Heart left ventricle (tissue), 16 donors: ENCODE results near the gene STEAP3. TPM values are rescaled to one million over a fixed set of nuclear protein-coding genes. Genes with fewer than 3 reads are reported as not detected.

Source experiments
- ATAC-seq, 4 donors: fragments of 200-7000 bp; cut with Tn5 transposase; one replicate each; pipeline ENCODE4 v1.9.1; 2020 to 2022; ENCODE audit warnings: moderate library complexity in 4 of 4, mild to moderate bottlenecking in 3 of 4, moderate number of reproducible peaks in 1 of 4
- DNase-seq, 5 donors: peaks; one replicate each; pipeline ENCODE4 v3.0.0-alpha.2; 2020
- H3K27ac ChIP-seq, 12 donors: fragments of 200-600 bp; sonication (generic) in 4 of 12; one replicate each; pipeline versions ENCODE4 v1.5.0 to v1.8.0; 2016 to 2022; ENCODE audit warnings: mild to moderate bottlenecking in 2 of 12
- H3K27me3 ChIP-seq, 9 donors: fragments of 200-600 bp; sonication (generic) in 2 of 9; one replicate each; pipeline versions ENCODE4 v1.5.1 to v1.8.0; 2016 to 2022; ENCODE audit warnings: mild to moderate bottlenecking in 3 of 9
- H3K36me3 ChIP-seq, 9 donors: fragments of 200-600 bp; sonication (generic) in 2 of 9; one replicate each; pipeline versions ENCODE4 v1.5.0 to v1.8.0; 2018 to 2022; ENCODE audit warnings: mild to moderate bottlenecking in 2 of 9
- H3K4me1 ChIP-seq, 12 donors: fragments of 200-600 bp; sonication (generic) in 4 of 12; one replicate each; pipeline versions ENCODE4 v1.5.0 to v1.8.0; 2016 to 2022; ENCODE audit warnings: mild to moderate bottlenecking in 3 of 12
- H3K4me3 ChIP-seq, 12 donors: fragments of 200-600 bp; sonication (generic) in 4 of 12; one replicate each; pipeline versions ENCODE4 v1.5.0 to v1.8.0; 2017 to 2022; ENCODE audit warnings: mild to moderate bottlenecking in 9 of 12, moderate library complexity in 4 of 12
- H3K9me3 ChIP-seq, 12 donors: fragments of 200-600 bp; sonication (generic) in 4 of 12; one replicate each; pipeline versions ENCODE4 v1.5.0 to v1.8.0; 2016 to 2022; ENCODE audit warnings: mild to moderate bottlenecking in 1 of 12
- POLR2A ChIP-seq, 2 donors: fragments of 450-650 bp; IDR thresholded peaks; one replicate each; pipeline ENCODE4 v1.6.1; 2017; ENCODE audit warnings: antibody characterized with exemption in 2 of 2, mild to moderate bottlenecking in 2 of 2, moderate library complexity in 2 of 2
- WGBS, 4 donors: extraction: QIAGEN DNeasy Blood & Tissue Kit in 2 of 4; methylation state at CpG; one replicate each; pipeline versions ENCODE4 v1.1.5 to v1.1.7; 2013 to 2018; 5-methylcytosine and 5-hydroxymethylcytosine counted together
- intact Hi-C, 10 donors: fragments of 100-400 bp; cut with DNase I; formaldehyde crosslinking; loops; one replicate each; pipeline versions ENCODE4 v1.11.1 to v1.14.2; 2022
- long read RNA-seq, 3 donors: library from polyadenylated mRNA; unstranded; transcript quantifications; one replicate each; pipeline ENCODE4 v2.0.0, GENCODE V29; 2020 to 2021
- polyA plus RNA-seq, 2 donors: library from polyadenylated mRNA; stranded (reverse); fragments of 200-250 nt; gene quantifications; one replicate each; pipeline ENCODE4 v1.2.3, GENCODE V29; 2013
- total RNA-seq, 9 donors: library from RNA; depleted of rRNA in 2 of 9; stranded (reverse); fragments of >200 nt in 2 of 9; fragmentation: NEBNext Ultra II Directional in 3 of 9; extraction: Animal tissue kit (Norgen Biotek cat#: 25700) in 3 of 9; gene quantifications; one replicate each; pipeline versions ENCODE4 v1.1.0 to v1.2.4, GENCODE V29; 2016 to 2023
- TF ChIP-seq, protein P1 (sequence below), 12 donors: fragments of 200-600 bp; sonication (generic) in 4 of 12; IDR thresholded peaks; one replicate each; pipeline versions ENCODE4 v1.5.0 to v1.8.0; 2018 to 2022; ENCODE audit warnings: antibody characterized with exemption in 12 of 12, mild to moderate bottlenecking in 5 of 12
- donor health status: ischemic (EF 13 %, LVEDD 7.1; RV severe dilation, severe dysfunction).
- donor health status: healthy with polysubstance abuse.
- donor health status: DM: no; HTN: yes; CAD: no.
- donor health status: DM: no; HTN: no; CAD: no.
- donor health status: ischemic (EF 25% LVEDD 6.9; RV normal size, moderate dysfunction).
- donor health status: ischemic (EF 25% LVEDD 5.7; RV mildly dilated, moderate dysfunction).
- donor health status: healthy.
- donor health status: DM: yes; HTN: yes; CAD: no.
- donor health status: ischemic (EF 35%, LVEDD 5.7; RV mildly dilated, moderate dysfunction).
- donor health status: nonischemic (EF 11% LVEDD 7.7; RV severe dilation, severe dysfunction).
- donor health status: DM: yes; HTN: yes; CAD: no.
- donor health status: PGD.
- donor health status: ischemic (EF 29% LVEDD 5.4; RV normal size, mild dysfunction).
- donor health status: nonischemic (EF 23%, LVEDD 6.1; RV moderate dilation, normal function).

Gene STEAP3
- 10 to 100 TPM in 6 of 9 donors, 1 to 10 TPM in 3; 6.9 to 38.5 (median 12.2) TPM for total RNA-seq
- 1 to 10 TPM; 4.9 to 9.2 TPM for polyA plus RNA-seq
- long read RNA-seq, donor 1, transcript STEAP3-202 (5 exons, 1,871 nt): major isoform, 9 of 23 reads
- long read RNA-seq, donor 1, partial matches to known transcripts: 10 of 23 reads
- long read RNA-seq, donor 1, other reads (novel, unspliced or antisense): 2 of 23 reads
- long read RNA-seq, donor 2, transcript STEAP3-202 (5 exons, 1,871 nt): major isoform, 24 of 45 reads
- long read RNA-seq, donor 2, partial matches to known transcripts: 13 of 45 reads
- long read RNA-seq, donor 2, other reads (novel, unspliced or antisense): 7 of 45 reads
- long read RNA-seq, donor 3, full-length matches to known transcripts: 5 of 11 reads
- long read RNA-seq, donor 3, partial matches to known transcripts: 2 of 11 reads
- long read RNA-seq, donor 3, other reads (novel, unspliced or antisense): 4 of 11 reads

- peak; percentile 80 to 90 (median 88) for DNase-seq
- Histone ChIP-seq H3K4me1 (peaks cover 0 to 26% (median 12%) of the 10 kb centered on the region in 12 donors), H3K9me3 (no peaks in the 10 kb centered on the region), H3K27me3 (peaks cover 0 to 5% (median 0%) of the 10 kb centered on the region in 9 donors), H3K4me3 (peak within 1 kb of the TSS; percentile 50 to 81 (median 70)), H3K27ac (peak within 1 kb of the TSS in 8 of 12 donors; percentile 24 to 70 (median 52)), H3K36me3 (no peaks in the 10 kb centered on the region)
- ATAC-seq: peak; percentile 75 to 96 (median 94)
- peak in 1 of 2 donors; percentile 57 for TF ChIP-seq POLR2A (IDR thresholded peaks at IDR 0.05)
- TF ChIP-seq, protein P1, sequence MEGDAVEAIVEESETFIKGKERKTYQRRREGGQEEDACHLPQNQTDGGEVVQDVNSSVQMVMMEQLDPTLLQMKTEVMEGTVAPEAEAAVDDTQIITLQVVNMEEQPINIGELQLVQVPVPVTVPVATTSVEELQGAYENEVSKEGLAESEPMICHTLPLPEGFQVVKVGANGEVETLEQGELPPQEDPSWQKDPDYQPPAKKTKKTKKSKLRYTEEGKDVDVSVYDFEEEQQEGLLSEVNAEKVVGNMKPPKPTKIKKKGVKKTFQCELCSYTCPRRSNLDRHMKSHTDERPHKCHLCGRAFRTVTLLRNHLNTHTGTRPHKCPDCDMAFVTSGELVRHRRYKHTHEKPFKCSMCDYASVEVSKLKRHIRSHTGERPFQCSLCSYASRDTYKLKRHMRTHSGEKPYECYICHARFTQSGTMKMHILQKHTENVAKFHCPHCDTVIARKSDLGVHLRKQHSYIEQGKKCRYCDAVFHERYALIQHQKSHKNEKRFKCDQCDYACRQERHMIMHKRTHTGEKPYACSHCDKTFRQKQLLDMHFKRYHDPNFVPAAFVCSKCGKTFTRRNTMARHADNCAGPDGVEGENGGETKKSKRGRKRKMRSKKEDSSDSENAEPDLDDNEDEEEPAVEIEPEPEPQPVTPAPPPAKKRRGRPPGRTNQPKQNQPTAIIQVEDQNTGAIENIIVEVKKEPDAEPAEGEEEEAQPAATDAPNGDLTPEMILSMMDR (IDR thresholded peaks at IDR 0.05): peak in 1 of 12 donors; percentile 12
- intact Hi-C loops: loop anchor here in 2 of 10 donors (5.0 to 10.0 kb wide), 3 partner anchors 44 to 181 kb away; no protein-coding TSS in a partner anchor
- WGBS, 4 donors: 0 to 1% (median 1%) methylated on average over 14 to 89 of the region's 89 CpGs
These were observed at the start of gene STEAP3 for GRCh38 chr2:119223521-119224390. STEAP3 (plus strand) TSS chr2:119223834; CDS start chr2:119231013, 7,179 bp downstream.

DNA sequence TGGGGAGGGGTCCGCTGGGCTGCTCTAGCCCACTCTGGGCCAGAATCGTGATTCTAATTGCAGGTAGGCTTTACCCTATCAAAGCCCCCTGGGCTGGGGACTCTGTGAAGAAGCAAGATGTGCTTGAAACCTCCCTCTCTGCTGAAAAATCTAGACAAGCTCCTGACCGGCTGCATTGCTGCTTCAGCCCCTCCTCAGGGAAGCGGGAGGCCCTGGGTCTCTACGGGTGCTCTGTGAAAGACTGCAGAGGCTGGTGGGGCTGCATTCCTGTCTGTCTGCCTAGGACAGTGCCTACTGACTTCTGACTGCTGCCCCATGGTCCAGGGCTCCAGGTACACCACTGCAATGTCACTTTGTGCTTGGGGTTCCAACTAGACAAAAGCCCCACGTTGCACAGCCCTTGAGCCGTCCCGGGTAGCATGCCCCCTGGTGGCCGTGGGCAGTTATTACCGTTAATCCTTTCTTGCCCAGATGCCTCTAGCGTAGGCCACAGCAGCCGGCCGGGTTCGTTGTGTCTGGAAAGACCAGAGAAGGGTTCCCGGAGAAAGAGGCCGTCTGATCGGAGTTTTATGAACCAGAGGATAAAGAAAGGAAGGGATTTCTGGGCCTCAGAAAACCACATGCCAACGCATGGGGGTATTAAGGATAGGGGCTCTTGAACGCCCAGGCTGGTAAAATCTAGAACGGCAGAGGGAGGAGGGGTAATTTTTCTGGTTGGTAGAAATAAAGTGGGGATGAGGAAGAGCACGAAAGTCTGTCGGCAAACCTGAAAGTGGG, 49.2 kb upstream of the STEAP3 start:
- peak in 2 of 5 donors; percentile 31 to 34 for DNase-seq

GRCh38 chr2:119174993-119175347, 48.7 kb upstream of the STEAP3 start:
- DNase-seq (no peak), ATAC-seq (no peak)
- WGBS, 4 donors: 88 to 96% (median 90%) methylated on average over 6 of the region's 6 CpGs
- no peak overlapping the region for H3K4me3 ChIP-seq
- peaks cover 0 to 7% (median 0%) of the 10 kb centered on the region in 9 donors for H3K27me3 ChIP-seq
- no peaks in the 10 kb centered on the region for H3K36me3 ChIP-seq
- H3K9me3 ChIP-seq: no peaks in the 10 kb centered on the region
- TF ChIP-seq, protein P1 (IDR thresholded peaks at IDR 0.05): no peak
- TF ChIP-seq POLR2A (IDR thresholded peaks at IDR 0.05): no peak
- no peak overlapping the region for H3K27ac ChIP-seq
- H3K4me1 ChIP-seq: peaks cover 0 to 5% (median 0%) of the 10 kb centered on the region in 12 donors
- intact Hi-C loops: loop anchor here in 8 of 10 donors (5.0 to 10.0 kb wide), 4 partner anchors 160 to 293 kb away; no protein-coding TSS in a partner anchor

More for the DNA sequence above, 49.2 kb upstream of the STEAP3 start:
- peak in 3 of 4 donors; percentile 51 to 64 (median 54) for ATAC-seq
- Histone ChIP-seq H3K9me3 (no peaks in the 10 kb centered on the region), H3K27me3 (peaks cover 0 to 10% (median 0%) of the 10 kb centered on the region in 9 donors), H3K36me3 (no peaks in the 10 kb centered on the region), H3K4me3 (no peak overlapping the region), H3K27ac (no peak overlapping the region), H3K4me1 (peaks cover 0 to 4% (median 0%) of the 10 kb centered on the region in 12 donors)
- intact Hi-C loops: loop anchor here in 8 of 10 donors (5.0 to 10.0 kb wide), 4 partner anchors 160 to 292 kb away; no protein-coding TSS in a partner anchor
- no peak for TF ChIP-seq POLR2A (IDR thresholded peaks at IDR 0.05)
- TF ChIP-seq, protein P1 (IDR thresholded peaks at IDR 0.05): peak; percentile 52 to 79 (median 64)
- 62 to 68% (median 66%) methylated on average over 21 to 22 of the region's 22 CpGs for WGBS, 4 donors
